Activated naive CD8-positive, alpha-beta T cell treated with anti-CD3 and anti-CD28 coated beads, Interleukin-2, amount 10 ng/mL, durations not matched to agents 7 days and 5 days (primary cell): ENCODE results near the gene PRMT7. TPM values are rescaled to one million over a fixed set of nuclear protein-coding genes. Genes with fewer than 3 reads are reported as not detected.
A peak's percentile ranks its signal among the peaks of the same experiment; 100 is the strongest.
"Not testable (repeated sequence)": the region's sequence is repeated elsewhere in the genome, so short reads cannot be mapped to it uniquely, and the experiment has no call there.

ENCODE experiments used
- ATAC-seq: fragments of 150-1000 bp; cut with Tn5 transposase; one replicate; pipeline ENCODE4 v1.10.0; 2021; ENCODE audit warnings: low read depth, moderate library complexity
- POLR2A ChIA-PET: fragments of 350-600 bp; sonication (Branson Sonifier 250); formaldehyde crosslinking; loops from one replicate; lab custom pipeline; 2021; ENCODE audit warnings: antibody characterized with exemption; lab: Charles Lee
- DNase-seq: peaks from one replicate; pipeline ENCODE4 v3.0.0; 2021
- H3K27ac Mint-ChIP-seq: one replicate; pipeline ENCODE4 v1.8.0; 2022; ENCODE audit warnings: mild to moderate bottlenecking, mixed read lengths
- H3K27me3 Mint-ChIP-seq: one replicate; pipeline ENCODE4 v1.8.0; 2022; ENCODE audit warnings: mild to moderate bottlenecking, moderate library complexity, mixed read lengths
- H3K36me3 Mint-ChIP-seq: one replicate; pipeline ENCODE4 v1.8.0; 2021; ENCODE audit warnings: mild to moderate bottlenecking, mixed read lengths
- H3K4me1 Mint-ChIP-seq: one replicate; pipeline ENCODE4 v1.8.0; 2021; ENCODE audit warnings: mixed read lengths
- H3K4me3 Mint-ChIP-seq: one replicate; pipeline ENCODE4 v1.8.0; 2022; ENCODE audit warnings: mild to moderate bottlenecking, moderate library complexity, mixed read lengths
- H3K9me3 Mint-ChIP-seq: one replicate; pipeline ENCODE4 v1.8.0; 2021; ENCODE audit warnings: mixed read lengths
- total RNA-seq, 2 experiments: library from RNA; stranded (reverse); gene quantifications; one replicate each; pipeline ENCODE4 v1.2.3, GENCODE V29; 2021

The PRMT7 gene
- total RNA-seq, 2 experiments from 2014 or later = 85.7 to 87.3 TPM

DNA sequence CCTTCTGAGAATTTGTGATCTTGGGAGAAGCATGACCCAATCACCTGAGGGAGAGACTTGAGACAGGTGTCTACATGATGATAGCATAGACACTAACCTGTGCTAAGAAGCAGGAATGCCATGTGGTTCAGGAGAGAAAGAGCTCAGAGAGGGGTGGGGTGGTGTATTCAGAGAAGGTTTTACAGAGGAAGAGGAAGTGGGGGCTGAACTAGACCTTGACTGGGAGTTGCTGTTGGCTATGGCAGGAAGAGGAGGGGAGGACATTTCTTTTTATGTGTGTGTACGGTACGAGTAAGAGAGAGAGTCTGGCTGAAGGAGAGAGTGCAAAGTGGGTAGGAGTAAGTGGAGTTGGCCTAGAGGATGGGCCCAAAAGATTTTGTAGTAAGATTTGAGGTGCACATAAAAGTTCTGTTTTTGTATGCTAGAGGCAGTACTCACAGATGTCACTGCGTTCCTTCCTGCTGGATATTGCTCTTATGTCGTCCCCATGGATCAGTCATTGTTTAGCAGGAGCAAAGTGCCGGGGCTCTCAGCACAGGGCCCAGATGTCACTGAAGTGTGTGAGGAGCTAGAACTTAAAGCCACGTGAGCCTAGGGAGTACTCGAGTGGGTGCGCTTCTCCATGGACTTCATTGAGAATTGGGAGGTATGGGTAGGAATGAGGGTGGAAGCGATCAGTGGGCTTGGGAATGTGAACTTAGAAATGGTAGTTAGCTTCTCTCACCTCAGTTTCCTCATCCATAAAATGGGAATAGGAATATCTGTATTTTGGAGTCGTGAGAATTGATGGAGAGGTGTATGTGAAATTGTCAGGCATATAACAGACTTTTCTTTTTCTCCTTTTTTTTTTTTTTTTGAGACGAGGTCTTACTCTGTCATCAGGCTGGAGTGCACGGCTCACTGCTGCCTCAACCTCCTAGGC lies 24.4 kb upstream of the PRMT7 start:
- DNase-seq = no peak
- Mint-ChIP-seq H3K36me3 (peaks cover 33% of the 10 kb centered on the region), H3K9me3 (no peaks in the 10 kb centered on the region), H3K27ac (peak overlapping the region; percentile 90), H3K27me3 (no peaks in the 10 kb centered on the region), H3K4me1 (peaks cover 78% of the 10 kb centered on the region), H3K4me3 (peak overlapping the region; percentile 83)
- POLR2A ChIA-PET = interaction anchor here (0.7 to 10.4 kb wide), 11 partner anchors 13 to 1325 kb away, joined by 3 to 297 read pairs (median 5); partner anchors contain the start of genes CES3, PRMT7, SLC7A6 and SLC7A6OS
- ATAC-seq = peak; percentile 52

DNA sequence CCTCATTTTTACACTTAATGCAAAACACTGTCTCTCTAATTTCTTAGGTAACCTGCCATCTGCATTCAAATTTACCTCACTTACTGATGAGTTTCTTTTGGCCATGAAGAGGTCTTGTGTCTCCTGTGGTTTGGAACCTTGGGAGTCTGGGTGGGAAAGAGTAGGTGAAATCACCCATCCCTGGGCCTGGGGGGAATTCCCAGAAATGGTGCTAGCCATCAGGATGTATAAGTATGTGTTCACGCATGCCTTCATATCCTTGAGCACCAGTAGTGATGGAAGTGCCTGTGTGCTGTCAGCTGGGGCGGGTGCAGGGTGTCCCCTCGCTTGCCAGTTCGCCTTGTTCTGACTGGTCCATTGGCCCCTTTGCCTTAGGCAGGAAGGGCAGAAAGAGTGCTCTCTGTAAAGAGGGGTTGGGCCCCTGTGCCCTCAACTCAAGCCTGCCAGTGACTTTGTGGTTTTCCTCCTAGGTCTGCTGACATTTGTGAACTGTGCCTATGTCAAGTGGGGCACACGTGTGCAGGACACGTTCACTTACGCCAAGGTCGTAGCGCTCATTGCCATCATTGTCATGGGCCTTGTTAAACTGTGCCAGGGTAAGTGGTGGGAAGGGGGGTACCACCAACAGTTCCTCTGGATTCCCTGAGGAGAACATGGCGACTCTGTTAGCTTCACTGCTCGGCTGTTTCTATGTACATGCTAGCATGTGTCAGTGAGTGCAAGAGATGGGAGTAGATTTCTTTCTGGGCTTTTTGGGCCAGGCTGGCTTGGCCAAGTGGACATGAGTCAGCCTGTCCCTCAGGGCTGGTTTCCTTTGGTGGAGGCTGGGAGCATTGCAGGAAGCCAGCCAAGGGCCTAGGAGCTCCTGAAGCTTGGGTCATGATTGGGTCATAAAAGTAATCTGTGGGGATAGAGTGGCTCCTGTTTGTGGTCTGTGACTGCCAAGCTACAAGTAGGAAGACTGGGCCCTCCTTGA lies 23.3 kb upstream of the PRMT7 start:
- POLR2A ChIA-PET = interaction anchor here (0.8 to 10.4 kb wide), 5 partner anchors 8 to 24 kb away, joined by 4 to 297 read pairs (median 6); partner anchors contain the start of genes PRMT7, SLC7A6 and SLC7A6OS
- H3K27me3 Mint-ChIP-seq = no peaks in the 10 kb centered on the region
- peaks cover 31% of the 10 kb centered on the region for H3K36me3 Mint-ChIP-seq
- H3K9me3 Mint-ChIP-seq = no peaks in the 10 kb centered on the region
- DNase-seq = peak; percentile 44
- H3K4me1 Mint-ChIP-seq = peaks cover 78% of the 10 kb centered on the region
- peak overlapping the region; percentile 90 for H3K27ac Mint-ChIP-seq
- peak overlapping the region; percentile 51 for H3K4me3 Mint-ChIP-seq
- ATAC-seq = peak; percentile 8

DNA sequence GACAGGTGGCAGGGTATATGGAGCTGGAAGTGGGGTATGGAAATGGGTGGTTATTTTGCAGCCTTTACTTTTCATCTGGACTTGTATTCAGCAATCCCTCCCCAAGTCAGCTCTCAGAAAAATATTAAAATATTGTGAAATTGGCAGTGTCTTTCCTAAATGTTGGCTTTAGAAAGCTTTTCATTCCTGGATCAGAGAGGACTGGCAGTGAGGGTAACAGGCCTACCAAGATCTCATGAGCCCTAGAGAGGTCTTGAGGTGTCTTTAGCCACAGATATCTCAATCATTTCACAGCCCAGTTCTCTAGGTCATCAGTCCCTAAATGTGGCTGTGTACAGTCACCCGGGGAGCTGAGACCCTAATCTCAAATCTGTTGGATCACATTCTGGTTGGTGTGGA lies 22.6 kb upstream of the PRMT7 start:
- no peak for ATAC-seq
- POLR2A ChIA-PET = interaction anchor here (0.8 to 10.4 kb wide), 5 partner anchors 9 to 23 kb away, joined by 4 to 297 read pairs (median 6); partner anchors contain the start of genes PRMT7, SLC7A6 and SLC7A6OS
- DNase-seq = no peak
- H3K27me3 Mint-ChIP-seq = no peaks in the 10 kb centered on the region
- peaks cover 73% of the 10 kb centered on the region for H3K4me1 Mint-ChIP-seq
- peaks cover 28% of the 10 kb centered on the region for H3K36me3 Mint-ChIP-seq
- H3K27ac Mint-ChIP-seq = peak overlapping the region; percentile 90
- no peaks in the 10 kb centered on the region for H3K9me3 Mint-ChIP-seq
- H3K4me3 Mint-ChIP-seq = peak overlapping the region; percentile 51

GRCh38 chr16:68288796-68289195 lies 22.0 kb upstream of the PRMT7 start:
- ATAC-seq, H3K27me3 Mint-ChIP-seq, DNase-seq, H3K9me3 Mint-ChIP-seq: not testable (repeated sequence)
- H3K36me3 Mint-ChIP-seq = peaks cover 32% of the 10 kb centered on the region
- peaks cover 71% of the 10 kb centered on the region for H3K4me1 Mint-ChIP-seq
- peak overlapping the region; percentile 90 for H3K27ac Mint-ChIP-seq
- POLR2A ChIA-PET = interaction anchor here (1.5 to 10.4 kb wide), 4 partner anchors 8 to 22 kb away, joined by 4 to 297 read pairs (median 41); partner anchors contain the start of genes PRMT7, SLC7A6 and SLC7A6OS
- peak overlapping the region; percentile 39 for H3K4me3 Mint-ChIP-seq

DNA sequence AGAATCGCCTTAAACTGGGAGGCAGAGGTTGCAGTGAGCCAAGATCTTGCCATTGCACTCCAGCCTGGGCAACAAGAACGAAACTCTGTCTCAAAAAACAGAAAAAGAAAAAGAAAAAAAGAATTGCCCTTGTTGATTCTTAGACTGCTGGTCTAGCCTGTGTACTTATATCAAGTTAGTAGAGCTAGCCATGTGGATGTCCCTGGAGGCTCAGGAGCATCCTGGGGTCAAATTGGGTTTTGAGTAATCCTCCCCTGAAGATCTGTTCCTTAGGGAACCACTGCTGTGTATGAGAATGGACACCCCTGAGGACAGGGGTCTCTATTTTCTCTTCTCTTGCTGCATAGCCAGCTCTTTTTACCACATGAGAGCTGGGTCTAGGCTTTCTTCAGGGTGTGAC lies 21.6 kb upstream of the PRMT7 start:
- Mint-ChIP-seq H3K36me3 (peaks cover 33% of the 10 kb centered on the region), H3K4me1 (peaks cover 69% of the 10 kb centered on the region), H3K9me3 (no peaks in the 10 kb centered on the region), H3K4me3 (peak overlapping the region; percentile 39), H3K27me3 (no peaks in the 10 kb centered on the region), H3K27ac (peak overlapping the region; percentile 90)
- DNase-seq (no peak), ATAC-seq (peak; percentile 0)
- POLR2A ChIA-PET = interaction anchor here (7.4 to 10.4 kb wide), 2 partner anchors 20 to 22 kb away, joined by 76 to 297 read pairs; partner anchors contain the start of genes PRMT7, SLC7A6 and SLC7A6OS

DNA sequence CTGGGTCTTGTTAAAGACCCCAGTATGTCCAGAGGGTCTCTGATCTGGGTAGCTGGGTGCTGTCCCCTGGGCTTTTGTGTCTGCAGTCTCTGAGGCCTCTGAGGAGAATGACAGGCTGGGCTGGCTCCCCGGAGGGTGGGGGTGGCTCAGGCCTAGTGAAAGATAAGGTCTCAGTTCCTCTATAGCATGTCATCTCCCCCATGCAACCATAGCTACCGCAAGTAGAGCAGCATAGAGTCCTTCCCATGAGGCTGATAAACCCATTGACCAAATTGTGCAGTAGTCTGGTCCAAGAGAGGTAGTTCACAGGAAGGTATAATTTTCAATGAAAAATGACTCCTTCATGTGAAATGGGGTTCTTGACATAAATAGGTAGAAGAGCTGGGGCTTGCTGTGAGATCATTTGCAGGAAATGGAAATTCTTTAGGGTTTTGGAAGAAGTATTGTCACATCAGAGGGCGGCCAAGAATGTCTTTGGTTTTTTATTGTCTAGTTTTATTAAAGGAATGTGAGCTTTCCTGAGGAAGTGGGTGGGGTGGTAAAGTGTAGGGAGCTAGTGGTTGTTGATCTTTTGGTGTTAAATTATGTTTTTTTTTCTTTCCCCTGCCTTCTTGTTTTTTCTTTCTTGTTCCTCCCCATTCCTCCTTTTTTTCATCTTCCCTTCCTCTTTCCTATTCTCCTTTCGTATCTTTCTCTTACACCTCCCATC lies 21.0 kb upstream of the PRMT7 start:
- Mint-ChIP-seq H3K4me1 (peaks cover 65% of the 10 kb centered on the region), H3K4me3 (peak overlapping the region; percentile 39), H3K9me3 (no peaks in the 10 kb centered on the region), H3K27ac (peak overlapping the region; percentile 90), H3K36me3 (peaks cover 36% of the 10 kb centered on the region), H3K27me3 (no peaks in the 10 kb centered on the region)
- POLR2A ChIA-PET = interaction anchor here (0.5 to 10.4 kb wide), 4 partner anchors 20 to 725 kb away, joined by 3 to 297 read pairs (median 40); partner anchors contain the start of genes PRMT7, SLC7A6 and SLC7A6OS
- ATAC-seq (peak; percentile 79), DNase-seq (peak; percentile 65)

DNA sequence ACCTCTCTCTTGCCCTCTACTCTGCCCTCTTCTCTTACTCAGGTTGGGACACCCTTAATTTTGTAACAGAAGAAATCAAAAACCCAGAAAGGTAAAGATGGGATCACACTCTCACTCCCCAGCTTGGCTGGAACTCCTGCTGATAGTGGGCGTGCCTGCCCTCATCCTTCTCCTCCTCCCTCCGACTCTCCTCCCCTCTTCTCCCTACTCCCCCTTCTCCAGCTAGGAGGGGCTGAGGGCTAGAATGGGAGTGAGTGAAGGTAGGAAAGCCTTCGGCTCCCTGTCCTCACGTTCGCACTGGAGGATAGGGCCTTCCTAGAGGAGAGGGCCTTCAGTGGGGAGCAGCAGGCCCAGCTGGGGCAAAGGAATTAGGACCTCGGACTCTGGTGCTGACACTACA lies 20.4 kb upstream of the PRMT7 start:
- Mint-ChIP-seq H3K27me3 (no peaks in the 10 kb centered on the region), H3K36me3 (peaks cover 37% of the 10 kb centered on the region), H3K9me3 (no peaks in the 10 kb centered on the region), H3K4me1 (peaks cover 59% of the 10 kb centered on the region), H3K4me3 (peak overlapping the region; percentile 39), H3K27ac (peak overlapping the region; percentile 90)
- no peak for DNase-seq
- no peak for ATAC-seq
- POLR2A ChIA-PET = interaction anchor here (0.5 to 10.4 kb wide), 5 partner anchors 10 to 39 kb away, joined by 4 to 297 read pairs (median 7); partner anchors contain the start of genes PRMT7, SLC7A6 and SLC7A6OS

DNA sequence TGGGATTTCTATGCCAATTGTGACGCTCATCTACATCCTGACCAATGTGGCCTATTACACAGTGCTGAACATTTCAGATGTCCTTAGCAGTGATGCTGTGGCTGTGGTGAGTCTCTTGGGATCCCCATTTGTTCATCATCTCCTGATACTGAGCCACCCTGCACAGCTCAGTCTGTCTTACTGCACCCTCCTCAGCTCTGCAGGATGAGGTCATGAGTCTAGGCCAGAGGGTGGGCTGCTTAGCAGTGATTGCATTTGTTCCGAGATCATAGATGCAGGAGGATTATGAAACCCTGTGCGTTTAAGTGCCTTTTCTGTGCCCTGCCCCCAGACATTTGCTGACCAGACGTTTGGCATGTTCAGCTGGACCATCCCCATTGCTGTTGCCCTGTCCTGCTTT lies 19.6 kb upstream of the PRMT7 start:
- H3K36me3 Mint-ChIP-seq = peaks cover 38% of the 10 kb centered on the region
- H3K4me3 Mint-ChIP-seq = peak overlapping the region; percentile 15
- POLR2A ChIA-PET = interaction anchor here (1.5 to 10.4 kb wide), 3 partner anchors 9 to 22 kb away, joined by 6 to 297 read pairs (median 7); partner anchors contain the start of genes PRMT7, SLC7A6 and SLC7A6OS
- H3K9me3 Mint-ChIP-seq = no peaks in the 10 kb centered on the region
- ATAC-seq (no peak), DNase-seq (no peak)
- no peaks in the 10 kb centered on the region for H3K27me3 Mint-ChIP-seq
- H3K27ac Mint-ChIP-seq = peak overlapping the region; percentile 90
- H3K4me1 Mint-ChIP-seq = peaks cover 54% of the 10 kb centered on the region

DNA sequence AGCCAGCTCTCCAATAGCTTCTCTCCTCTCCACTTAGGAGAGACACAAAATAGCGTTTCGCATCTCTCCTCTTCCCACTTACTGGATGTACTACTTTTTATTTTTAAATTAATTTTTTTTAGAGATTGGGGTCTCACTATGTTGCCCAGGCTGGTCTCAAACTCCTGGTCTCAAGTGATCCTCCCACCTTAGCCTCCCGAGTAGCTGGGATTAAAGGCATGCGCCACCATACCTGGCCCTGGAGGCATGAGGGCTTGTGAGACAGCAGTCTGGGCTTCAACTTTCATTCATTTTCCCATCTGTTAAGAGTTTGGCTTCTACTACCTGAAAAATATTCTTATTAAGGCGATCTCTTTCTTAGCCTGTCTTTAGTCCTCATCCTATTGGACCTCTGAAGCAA lies 18.4 kb upstream of the PRMT7 start:
- Mint-ChIP-seq H3K27ac (peak overlapping the region; percentile 90), H3K4me1 (peaks cover 44% of the 10 kb centered on the region), H3K36me3 (peaks cover 32% of the 10 kb centered on the region), H3K27me3 (no peaks in the 10 kb centered on the region), H3K4me3 (peak overlapping the region; percentile 3), H3K9me3 (no peaks in the 10 kb centered on the region)
- ATAC-seq = no peak
- no peak for DNase-seq
- POLR2A ChIA-PET = interaction anchor here (1.8 to 10.4 kb wide), 2 partner anchors 19 to 23 kb away, joined by 6 to 297 read pairs; partner anchors contain the start of genes PRMT7, SLC7A6 and SLC7A6OS

- Mint-ChIP-seq H3K36me3 (peaks cover 30% of the 10 kb centered on the region), H3K9me3 (no peaks in the 10 kb centered on the region), H3K27ac (no peak overlapping the region), H3K4me1 (peaks cover 19% of the 10 kb centered on the region), H3K4me3 (no peak overlapping the region), H3K27me3 (no peaks in the 10 kb centered on the region)
- POLR2A ChIA-PET = interaction anchor here (1.3 to 3.3 kb wide), 5 partner anchors 8 to 32 kb away, joined by 4 to 10 read pairs (median 6); partner anchors contain the start of genes PRMT7, SLC7A6 and SLC7A6OS
- DNase-seq = no peak
- ATAC-seq = no peak
Observed at GRCh38 chr16:68296291-68296690, 14.5 kb upstream of the PRMT7 start.

GRCh38 chr16:68296693-68297092 lies 14.1 kb upstream of the PRMT7 start:
- Mint-ChIP-seq H3K27ac (peak overlapping the region; percentile 50), H3K36me3 (peaks cover 29% of the 10 kb centered on the region), H3K9me3 (no peaks in the 10 kb centered on the region), H3K27me3 (no peaks in the 10 kb centered on the region), H3K4me3 (no peak overlapping the region), H3K4me1 (peaks cover 15% of the 10 kb centered on the region)
- DNase-seq (no peak), ATAC-seq (no peak)
- POLR2A ChIA-PET = interaction anchor here (1.3 to 3.3 kb wide), 5 partner anchors 9 to 33 kb away, joined by 4 to 10 read pairs (median 6); partner anchors contain the start of genes PRMT7, SLC7A6 and SLC7A6OS
